MG63 (cell line): ENCODE results near the gene IFNA14. TPM values are rescaled to one million over a fixed set of nuclear protein-coding genes. Genes with fewer than 3 reads are reported as not detected.

Experiments
- total RNA-seq: library from RNA; depleted of rRNA; stranded (reverse); fragments of >200 nt; shearing (Covaris generic); gene quantifications from 2 replicates; pipeline ENCODE4 v1.2.3, GENCODE V29; 2014; ENCODE audit warnings: low replicate concordance; rRNA removed

Gene IFNA14
- total RNA-seq, 1 experiment from 2014 or later, result not detected

Other genes with a start within 250 kb of the IFNA14 start
- gene HACD4, start 208.4 kb downstream of the IFNA14 start, total RNA-seq, result 3.8 and 6.7 TPM in 2 replicates
- 0.81 and 4.1 TPM in 2 replicates for gene IFNB1, start 162.1 kb downstream of the IFNA14 start, total RNA-seq
- gene IFNW1, start 98.2 kb downstream of the IFNA14 start, total RNA-seq, result not detected in 2 replicates
- gene IFNA21, start 73.3 kb downstream of the IFNA14 start, total RNA-seq, result not detected in 2 replicates
- not detected in 2 replicates for gene IFNA4, start 52.4 kb downstream of the IFNA14 start, total RNA-seq
- not detected in 2 replicates for gene IFNA7, start 37.8 kb downstream of the IFNA14 start, total RNA-seq
- gene IFNA10, start 32.9 kb downstream of the IFNA14 start, total RNA-seq, result not detected in 2 replicates
- not detected in 2 replicates for gene IFNA16, start 22.7 kb downstream of the IFNA14 start, total RNA-seq
- gene IFNA17, start 11.8 kb downstream of the IFNA14 start, total RNA-seq, result not detected in 2 replicates
- gene IFNA5, start 65.3 kb upstream of the IFNA14 start, total RNA-seq, result not detected in 2 replicates
- 46.6 and 58.6 TPM in 2 replicates for gene KLHL9, start 95.4 kb upstream of the IFNA14 start, total RNA-seq
- not detected in 2 replicates for gene IFNA6, start 110.9 kb upstream of the IFNA14 start, total RNA-seq
- gene IFNA13, start 128.1 kb upstream of the IFNA14 start, total RNA-seq, result not detected in 2 replicates
- not detected in 2 replicates for gene IFNA2, start 145.4 kb upstream of the IFNA14 start, total RNA-seq
- gene IFNA8, start 169.1 kb upstream of the IFNA14 start, total RNA-seq, result not detected in 2 replicates
- gene IFNA1, start 200.4 kb upstream of the IFNA14 start, total RNA-seq, result not detected in 2 replicates
- 0.92 TPM in 1 of 2 replicates, not detected in the other for gene IFNE, start 242.3 kb upstream of the IFNA14 start, total RNA-seq